NOMO-1 (cell line): ENCODE results near the gene POTED.
"Not testable (repeated sequence)": the region's sequence is repeated elsewhere in the genome, so short reads cannot be mapped to it uniquely, and the experiment has no call there.

Experiments used
- DNase-seq, 2 experiments: peaks; one replicate each; lab custom pipeline; 2025; ENCODE audit not compliant: unreplicated experiment in 2 of 2; lab: John Stamatoyannopoulos, UW

POTED gene

GRCh38 chr21:13609477-13609876 is at the start of gene POTED:
TSS of gene POTED (plus strand) at chr21:13609777. CDS start at chr21:13610229, 452 bp downstream.
- not testable (repeated sequence) for DNase-seq

GRCh38 chr21:13650101-13650500 is 40.5 kb downstream of the POTED start:
- not testable (repeated sequence) for DNase-seq

- not testable (repeated sequence) for DNase-seq
Observed at GRCh38 chr21:13651746-13652145, 42.2 kb downstream of the POTED start.
